NCI-H510A treated with DMSO at 0.1 percent for 48 hours (cell line): ENCODE measurements around the gene U2AF2.
A peak's percentile ranks its signal among the peaks of the same experiment; 100 is the strongest.

Source experiments
- DNase-seq: peaks from one replicate; lab custom pipeline; 2025; lab: John Stamatoyannopoulos, UW

U2AF2 gene

DNA sequence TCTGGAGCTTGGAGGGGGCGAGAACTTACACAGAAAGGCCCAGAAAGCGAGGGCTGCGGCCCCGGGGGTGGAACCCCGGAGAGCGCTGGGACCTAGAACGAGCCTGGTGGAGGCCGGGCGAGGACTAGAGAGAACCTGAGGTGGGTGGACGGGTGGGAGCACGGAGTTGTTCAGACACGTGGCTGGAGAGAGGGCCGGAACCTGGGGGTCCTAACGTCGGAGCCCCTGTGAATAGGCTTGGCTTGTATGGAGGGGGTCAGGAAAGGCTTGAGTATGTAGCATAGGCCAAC lies 11.0 kb upstream of the U2AF2 start:
- no peak for DNase-seq

DNA sequence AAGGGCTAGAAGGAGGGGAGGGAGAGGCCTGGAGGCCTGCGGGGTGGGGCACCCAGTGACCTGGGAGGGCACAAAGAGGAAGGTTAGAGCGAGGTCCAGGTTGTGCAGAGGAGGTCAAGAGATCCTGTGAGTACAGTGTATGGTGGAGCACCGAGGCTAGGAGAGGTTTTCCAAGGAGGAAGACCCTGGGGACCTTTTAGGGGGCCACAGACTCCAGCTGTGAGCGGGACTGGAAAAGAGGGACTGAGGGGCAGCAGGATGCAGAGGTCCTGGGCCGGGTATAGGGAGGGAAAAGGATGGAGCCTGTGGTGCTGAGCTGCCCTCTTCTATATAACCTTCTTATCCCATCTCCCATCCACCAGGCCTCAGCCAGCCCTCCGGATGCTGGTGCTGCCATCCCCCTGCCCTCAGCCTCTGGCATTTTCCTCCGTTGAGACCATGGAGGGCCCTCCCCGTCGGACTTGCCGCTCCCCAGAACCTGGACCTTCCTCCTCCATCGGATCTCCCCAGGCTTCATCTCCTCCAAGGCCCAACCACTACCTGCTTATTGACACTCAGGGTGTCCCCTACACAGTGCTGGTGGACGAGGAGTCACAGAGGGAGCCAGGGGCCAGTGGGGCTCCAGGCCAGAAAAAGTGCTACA lies 10.5 kb upstream of the U2AF2 start:
- DNase-seq, result no peak

- DNase-seq, result no peak
Measured at GRCh38 chr19:55644842-55645511, 9.9 kb upstream of the U2AF2 start.

- DNase-seq, result no peak
Measured at GRCh38 chr19:55645512-55645881, 9.3 kb upstream of the U2AF2 start.

DNA sequence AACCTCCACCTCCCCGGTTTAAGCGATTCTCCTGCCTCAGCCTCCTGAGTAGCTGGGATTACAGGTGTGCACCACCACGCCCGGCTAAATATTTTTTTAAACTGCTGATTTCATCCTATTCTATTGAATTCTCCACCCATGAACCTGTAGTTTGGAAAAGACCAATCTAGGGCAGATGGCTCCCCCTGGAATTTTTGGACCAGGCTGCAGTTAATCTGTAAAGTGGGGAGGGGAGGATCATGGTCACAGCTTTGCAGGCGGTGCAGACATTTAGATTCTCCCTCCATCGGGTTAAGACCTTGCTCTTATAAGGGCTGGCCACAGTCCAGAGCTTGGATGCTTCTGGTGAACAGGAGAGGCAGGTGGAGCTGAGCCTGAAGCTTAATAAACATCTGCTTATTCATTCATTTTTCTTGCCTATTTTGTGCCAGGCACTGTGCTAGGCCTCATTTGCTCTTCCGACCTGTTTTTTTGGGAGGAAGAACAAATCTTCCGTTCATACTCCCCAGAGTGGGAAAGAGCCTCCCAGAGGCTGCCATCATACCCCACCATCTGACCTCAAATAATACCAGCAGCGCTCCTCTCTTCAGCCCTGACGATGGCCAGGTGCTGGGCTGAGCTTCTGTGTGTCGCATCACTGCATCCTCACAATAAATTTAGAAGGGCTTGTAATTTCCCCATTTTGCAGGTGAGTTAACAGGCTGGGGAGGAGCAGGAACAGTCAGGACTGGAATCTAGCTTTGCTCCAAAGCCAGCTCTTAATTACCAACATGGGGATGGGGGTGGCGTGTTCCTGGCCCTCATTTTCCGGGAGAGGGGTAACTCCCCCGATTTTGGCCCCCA lies 7.7 kb upstream of the U2AF2 start:
- no peak for DNase-seq

GRCh38 chr19:55647732-55648584 lies 6.9 kb upstream of the U2AF2 start, which contains the start of gene CCDC106:
CCDC106 (plus strand) TSS chr19:55648212; CDS start chr19:55649047, 835 bp downstream.
- DNase-seq, result peak; percentile 65

DNA sequence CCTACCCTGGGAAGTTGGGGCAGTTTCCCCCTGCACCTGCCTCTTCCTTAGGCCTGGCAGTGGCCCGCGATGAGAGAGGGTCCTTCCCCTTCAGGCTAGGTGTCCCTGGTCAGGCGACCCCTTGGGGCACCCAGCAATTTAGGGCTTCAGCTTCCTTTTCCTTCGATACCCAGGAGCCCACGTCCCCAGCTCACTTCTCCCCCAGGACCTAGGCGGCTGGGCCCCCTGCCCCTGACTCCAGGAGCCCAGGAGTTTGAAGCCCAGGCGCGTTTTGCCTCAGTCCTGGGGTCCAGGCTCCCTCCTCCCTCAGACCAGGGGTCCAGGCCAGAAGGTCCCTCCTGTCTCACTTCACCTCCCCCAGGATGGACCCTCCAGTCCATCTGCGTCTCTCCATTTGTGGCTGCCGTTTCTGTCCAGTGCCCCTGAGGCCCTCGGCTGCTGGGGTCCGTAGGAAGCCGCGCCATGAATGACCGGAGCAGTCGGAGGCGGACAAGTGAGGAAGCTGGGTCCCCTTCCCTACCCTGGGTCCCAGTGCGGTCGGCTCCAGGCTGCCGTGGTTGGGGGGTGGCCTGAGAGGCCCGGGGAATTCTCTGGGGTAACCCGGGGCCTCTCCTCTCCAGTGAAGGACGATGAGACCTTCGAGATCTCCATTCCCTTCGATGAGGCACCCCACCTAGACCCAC lies 6.1 kb upstream of the U2AF2 start:
- DNase-seq, result no peak

GRCh38 chr19:55649268-55650125 lies 5.3 kb upstream of the U2AF2 start:
- DNase-seq, result no peak

DNA sequence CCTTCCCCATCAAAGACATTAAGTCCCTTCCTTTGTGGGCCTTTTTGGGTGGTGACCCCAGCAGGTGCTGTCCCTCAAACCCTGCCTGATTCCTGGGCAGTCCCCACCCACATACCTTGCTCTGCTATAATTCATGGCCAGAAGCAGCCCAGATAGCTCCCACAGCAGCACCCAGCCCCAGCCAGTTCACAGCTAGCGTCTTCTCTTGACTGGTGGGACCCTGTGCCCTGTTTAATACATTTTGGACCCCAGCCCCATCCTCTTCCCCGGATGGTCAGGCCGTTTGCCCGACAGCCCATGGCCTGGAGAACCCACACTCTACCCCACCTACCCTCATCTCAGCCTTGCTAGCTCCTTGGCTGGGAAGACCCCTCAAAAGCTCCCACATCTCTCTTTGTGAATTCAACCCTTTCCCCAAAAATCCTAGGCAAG lies 4.7 kb upstream of the U2AF2 start:
- no peak for DNase-seq

DNA sequence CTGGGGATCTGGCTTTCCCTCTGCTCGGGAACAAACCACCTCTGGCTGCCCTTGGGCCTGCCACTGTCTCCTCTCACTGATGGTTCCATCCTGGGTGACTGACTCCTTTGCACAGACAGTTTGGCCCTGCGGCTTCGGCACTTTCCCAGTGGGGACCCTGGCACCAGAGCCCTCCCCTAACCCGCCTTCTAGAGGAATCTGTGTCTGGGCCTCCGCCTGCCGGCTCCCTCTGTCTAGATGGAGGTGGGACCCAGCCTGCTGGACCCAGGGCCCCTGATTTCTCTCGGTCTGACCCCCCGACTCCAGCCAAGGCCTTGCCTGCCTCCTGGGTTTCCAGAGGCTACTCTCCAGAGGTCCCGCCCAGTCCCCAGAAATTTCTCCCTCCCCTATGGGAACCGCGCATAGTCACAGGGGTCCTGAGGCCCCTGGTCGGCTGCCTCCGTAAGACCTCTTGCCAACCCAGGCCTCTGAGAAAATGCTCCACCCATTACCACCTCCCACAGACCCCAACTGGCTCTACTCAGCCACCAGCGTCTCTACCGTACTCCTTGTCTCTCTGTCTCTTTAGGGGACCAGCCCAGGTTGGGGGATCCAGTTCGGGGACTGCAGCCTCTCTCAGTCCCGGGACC lies 4.1 kb upstream of the U2AF2 start:
- no peak for DNase-seq

GRCh38 chr19:55651236-55651635 lies 3.6 kb upstream of the U2AF2 start:
- DNase-seq, result no peak

- no peak for DNase-seq
Measured at GRCh38 chr19:55652311-55653128, 2.3 kb upstream of the U2AF2 start.

GRCh38 chr19:55653651-55654322 lies 1.0 kb upstream of the U2AF2 start:
- DNase-seq, result peak; percentile 97

DNA sequence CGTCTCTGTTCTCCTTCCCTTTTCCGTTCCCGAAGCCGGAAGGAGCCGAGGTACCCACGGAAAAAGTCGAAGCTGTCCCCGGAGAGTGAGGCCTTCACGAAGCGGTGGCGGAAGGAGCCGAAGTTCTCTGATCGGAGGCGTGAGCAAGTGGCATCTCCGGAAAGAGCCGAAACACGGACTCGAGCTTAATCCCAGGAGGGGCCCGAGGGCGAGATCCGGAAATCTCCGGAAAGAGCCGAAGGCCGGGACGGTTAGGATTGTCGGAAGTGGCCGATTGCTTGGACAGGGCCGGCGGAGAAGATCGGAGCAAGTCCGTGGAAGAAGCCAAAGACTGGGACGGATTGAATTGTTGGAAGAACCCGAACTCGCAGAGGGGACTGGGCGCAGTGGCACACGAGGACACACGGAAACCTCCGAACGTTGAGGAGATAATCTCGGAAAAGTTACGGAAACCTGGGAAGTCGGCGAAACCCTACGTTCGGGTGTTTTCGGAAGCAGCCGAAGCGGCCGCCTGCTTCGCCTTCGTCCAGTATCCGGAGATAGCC lies 440 bp upstream of the U2AF2 start:
- DNase-seq, result peak; percentile 97

- no peak for DNase-seq
Measured at GRCh38 chr19:55655648-55656040, 809 bp downstream of the U2AF2 start.

GRCh38 chr19:55656552-55656951 lies 1.7 kb downstream of the U2AF2 start:
- DNase-seq, result no peak

DNA sequence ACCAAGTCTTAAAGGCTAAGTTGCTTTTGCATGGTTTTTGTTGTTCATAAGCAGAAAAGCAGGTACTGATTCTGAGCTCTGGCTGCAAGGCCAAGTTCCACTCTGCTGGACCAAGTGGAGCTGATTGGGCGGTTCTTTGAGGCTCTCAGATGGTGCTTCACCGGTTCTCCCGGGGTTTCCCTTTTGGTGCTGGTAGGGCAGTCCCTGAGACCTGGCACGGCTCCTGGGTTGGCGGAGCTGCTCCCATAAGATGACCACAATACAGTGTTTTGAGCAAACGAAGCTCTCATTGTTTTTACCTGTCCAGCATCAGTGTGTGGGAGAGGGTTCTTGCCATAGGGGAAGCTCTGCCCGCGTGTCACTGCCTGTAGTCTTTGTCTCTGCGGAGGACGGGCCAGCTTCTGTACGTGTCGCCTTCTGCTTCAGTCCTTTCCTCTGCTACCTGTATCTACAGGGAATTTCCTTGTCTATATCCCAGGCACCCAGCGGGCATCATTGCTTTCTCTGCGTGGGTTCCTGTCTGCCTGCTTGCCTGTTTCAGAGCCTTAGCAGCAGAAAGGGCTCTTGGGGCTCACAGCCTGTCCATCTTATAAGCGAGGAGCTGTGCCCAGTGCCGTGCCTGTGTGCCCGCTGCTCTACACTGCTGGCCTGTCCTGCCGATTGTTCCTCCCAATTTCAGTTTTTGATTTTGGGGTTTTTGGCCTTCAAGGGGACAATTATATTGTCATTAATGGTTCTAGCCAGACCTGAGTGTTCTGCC lies 2.3 kb downstream of the U2AF2 start:
- no peak for DNase-seq
